Left lung (tissue), 10 donors: ENCODE measurements around the gene PLA2R1. TPM values are rescaled to one million over a fixed set of nuclear protein-coding genes. Genes with fewer than 3 reads are reported as not detected.
"Not testable (repeated sequence)": the region's sequence is repeated elsewhere in the genome, so short reads cannot be mapped to it uniquely, and the experiment has no call there.

ENCODE experiments used
- ATAC-seq: fragments of 200-7000 bp; cut with Tn5 transposase; one replicate; pipeline ENCODE4 v1.9.1; 2020; ENCODE audit warnings: moderate library complexity
- DNase-seq, 4 donors: peaks; one replicate each; pipeline ENCODE4 v3.0.0-alpha.2; 2013 to 2020
- H3K27ac ChIP-seq, 2 donors: fragments of 200-600 bp; sonication (generic) in 1 of 2; one replicate each; pipeline versions ENCODE4 v1.5.0 to v1.8.0; 2020 to 2021
- H3K27me3 ChIP-seq, 2 donors: fragments of 200-600 bp; sonication (generic) in 1 of 2; one replicate each; pipeline versions ENCODE4 v1.5.0 to v1.8.0; 2020 to 2021
- H3K36me3 ChIP-seq, 2 donors: fragments of 200-600 bp; sonication (generic) in 1 of 2; one replicate each; pipeline versions ENCODE4 v1.5.0 to v1.8.0; 2020 to 2021
- H3K4me1 ChIP-seq, 2 donors: fragments of 200-600 bp; one replicate each; pipeline ENCODE4 v1.8.0; 2021
- H3K4me3 ChIP-seq, 2 donors: fragments of 200-600 bp; sonication (generic) in 1 of 2; one replicate each; pipeline versions ENCODE4 v1.5.0 to v1.8.0; 2020 to 2021; ENCODE audit warnings: mild to moderate bottlenecking in 1 of 2
- H3K9me3 ChIP-seq, 2 donors: fragments of 200-600 bp; sonication (generic) in 1 of 2; one replicate each; pipeline versions ENCODE4 v1.5.0 to v1.8.0; 2020 to 2021
- intact Hi-C, 2 donors: fragments of 100-400 bp; cut with DNase I; formaldehyde crosslinking; loops; one replicate each; pipeline versions ENCODE4 v1.11.2 to v1.14.2; 2022
- polyA plus RNA-seq, 6 donors: library from polyadenylated mRNA; unstranded; fragments of 120-200 nt; gene quantifications; one replicate each; pipeline ENCODE4 v1.2.1, GENCODE V29; 2013; ENCODE audit not compliant: insufficient read length in 6 of 6
- total RNA-seq, 2 donors: library from RNA; stranded (reverse); fragmentation: NEBNext Ultra II Directional; extraction: Animal tissue kit (Norgen Biotek cat#: 25700); gene quantifications; one replicate each; pipeline ENCODE4 v1.2.1, GENCODE V29; 2021
- TF ChIP-seq, protein P1 (sequence below), 2 donors: fragments of 200-600 bp; sonication (generic) in 1 of 2; IDR thresholded peaks; one replicate each; pipeline versions ENCODE4 v1.5.0 to v1.8.0; 2021; ENCODE audit warnings: antibody characterized with exemption in 2 of 2
- donor health status: DM: no; HTN: yes; CAD: no.
- donor health status: DM: no; HTN: no; CAD: no.

The PLA2R1 gene
- total and polyA plus RNA-seq, 8 donors, result 4.1 to 7.2 (median 5.5) TPM

DNA sequence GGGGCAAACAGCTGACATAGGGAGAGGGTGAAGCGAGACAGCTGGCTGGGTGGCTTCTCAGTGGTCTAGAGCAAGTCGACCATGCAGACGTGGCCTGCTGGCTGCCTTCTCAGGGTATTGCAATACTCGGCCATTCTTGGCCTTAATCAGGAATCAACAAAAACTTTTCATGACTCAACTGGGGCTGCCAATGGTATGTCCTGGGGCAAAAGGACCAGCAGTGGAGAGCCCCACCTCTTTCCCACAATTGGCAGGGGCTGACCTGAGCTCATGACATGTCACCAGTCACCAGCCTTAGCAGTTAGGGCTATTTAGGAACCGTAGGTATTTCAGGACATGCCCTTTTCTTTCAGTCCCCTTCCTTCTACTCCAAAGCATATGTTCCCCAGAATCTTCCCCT, 19.1 kb downstream of the PLA2R1 start:
- H3K4me3 ChIP-seq, result no peak overlapping the region
- no peaks in the 10 kb centered on the region for H3K4me1 ChIP-seq
- no peaks in the 10 kb centered on the region for H3K9me3 ChIP-seq
- intact Hi-C loops, result no loop called here
- DNase-seq, result no peak
- H3K36me3 ChIP-seq, result no peaks in the 10 kb centered on the region
- TF ChIP-seq, protein P1, sequence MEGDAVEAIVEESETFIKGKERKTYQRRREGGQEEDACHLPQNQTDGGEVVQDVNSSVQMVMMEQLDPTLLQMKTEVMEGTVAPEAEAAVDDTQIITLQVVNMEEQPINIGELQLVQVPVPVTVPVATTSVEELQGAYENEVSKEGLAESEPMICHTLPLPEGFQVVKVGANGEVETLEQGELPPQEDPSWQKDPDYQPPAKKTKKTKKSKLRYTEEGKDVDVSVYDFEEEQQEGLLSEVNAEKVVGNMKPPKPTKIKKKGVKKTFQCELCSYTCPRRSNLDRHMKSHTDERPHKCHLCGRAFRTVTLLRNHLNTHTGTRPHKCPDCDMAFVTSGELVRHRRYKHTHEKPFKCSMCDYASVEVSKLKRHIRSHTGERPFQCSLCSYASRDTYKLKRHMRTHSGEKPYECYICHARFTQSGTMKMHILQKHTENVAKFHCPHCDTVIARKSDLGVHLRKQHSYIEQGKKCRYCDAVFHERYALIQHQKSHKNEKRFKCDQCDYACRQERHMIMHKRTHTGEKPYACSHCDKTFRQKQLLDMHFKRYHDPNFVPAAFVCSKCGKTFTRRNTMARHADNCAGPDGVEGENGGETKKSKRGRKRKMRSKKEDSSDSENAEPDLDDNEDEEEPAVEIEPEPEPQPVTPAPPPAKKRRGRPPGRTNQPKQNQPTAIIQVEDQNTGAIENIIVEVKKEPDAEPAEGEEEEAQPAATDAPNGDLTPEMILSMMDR (IDR thresholded peaks at IDR 0.05), result no peak
- ATAC-seq, result no peak
- H3K27me3 ChIP-seq, result no peaks in the 10 kb centered on the region
- no peak overlapping the region for H3K27ac ChIP-seq

DNA sequence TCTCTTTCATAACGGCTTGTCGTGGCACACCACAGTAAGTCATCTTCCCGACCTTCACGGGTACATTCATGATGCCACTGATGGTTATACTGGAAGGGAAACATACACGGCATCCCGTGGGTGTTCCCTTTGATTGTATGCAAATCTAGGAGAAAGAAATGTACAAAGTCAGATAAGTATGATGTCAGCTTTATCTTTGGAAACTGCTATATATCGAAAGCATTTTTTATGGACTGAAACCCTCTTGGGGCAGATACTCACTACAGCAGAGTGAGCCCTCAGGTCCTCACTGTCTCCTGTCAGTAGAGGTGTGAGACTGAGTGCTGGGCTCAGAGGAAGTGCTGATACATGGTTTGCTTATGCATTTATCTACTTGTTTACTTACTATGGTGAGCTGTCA, 20.4 kb downstream of the PLA2R1 start:
- Histone ChIP-seq H3K27me3 (no peaks in the 10 kb centered on the region), H3K27ac (no peak overlapping the region), H3K4me1 (no peaks in the 10 kb centered on the region), H3K9me3 (no peaks in the 10 kb centered on the region), H3K4me3 (no peak overlapping the region), H3K36me3 (no peaks in the 10 kb centered on the region)
- TF ChIP-seq, protein P1 (IDR thresholded peaks at IDR 0.05), result no peak
- intact Hi-C loops, result no loop called here
- DNase-seq (no peak), ATAC-seq (no peak)

DNA sequence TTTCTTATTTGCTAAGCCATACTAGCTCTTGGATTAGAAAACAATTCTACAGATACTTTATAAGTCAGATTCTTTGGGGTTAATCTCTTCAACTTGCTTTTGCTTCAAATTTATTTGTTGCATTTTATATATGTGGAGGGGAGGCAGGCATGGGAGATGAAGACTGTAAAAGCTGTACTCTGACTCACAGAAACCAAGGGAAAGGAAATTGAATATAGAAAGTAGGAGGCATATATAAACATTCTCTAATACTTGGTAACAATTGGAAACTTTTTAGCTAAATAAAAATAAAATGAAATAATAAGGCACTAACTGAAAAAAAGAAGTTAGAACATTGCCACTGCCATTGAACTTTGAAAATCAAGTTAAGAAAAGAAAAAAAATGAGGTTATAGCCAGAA, 21.3 kb downstream of the PLA2R1 start:
- no peak for ATAC-seq
- H3K27ac ChIP-seq, result no peak overlapping the region
- no peaks in the 10 kb centered on the region for H3K36me3 ChIP-seq
- H3K9me3 ChIP-seq, result no peaks in the 10 kb centered on the region
- H3K27me3 ChIP-seq, result no peaks in the 10 kb centered on the region
- H3K4me3 ChIP-seq, result no peak overlapping the region
- intact Hi-C loops, result no loop called here
- DNase-seq, result no peak
- H3K4me1 ChIP-seq, result no peaks in the 10 kb centered on the region
- TF ChIP-seq, protein P1 (IDR thresholded peaks at IDR 0.05), result no peak

DNA sequence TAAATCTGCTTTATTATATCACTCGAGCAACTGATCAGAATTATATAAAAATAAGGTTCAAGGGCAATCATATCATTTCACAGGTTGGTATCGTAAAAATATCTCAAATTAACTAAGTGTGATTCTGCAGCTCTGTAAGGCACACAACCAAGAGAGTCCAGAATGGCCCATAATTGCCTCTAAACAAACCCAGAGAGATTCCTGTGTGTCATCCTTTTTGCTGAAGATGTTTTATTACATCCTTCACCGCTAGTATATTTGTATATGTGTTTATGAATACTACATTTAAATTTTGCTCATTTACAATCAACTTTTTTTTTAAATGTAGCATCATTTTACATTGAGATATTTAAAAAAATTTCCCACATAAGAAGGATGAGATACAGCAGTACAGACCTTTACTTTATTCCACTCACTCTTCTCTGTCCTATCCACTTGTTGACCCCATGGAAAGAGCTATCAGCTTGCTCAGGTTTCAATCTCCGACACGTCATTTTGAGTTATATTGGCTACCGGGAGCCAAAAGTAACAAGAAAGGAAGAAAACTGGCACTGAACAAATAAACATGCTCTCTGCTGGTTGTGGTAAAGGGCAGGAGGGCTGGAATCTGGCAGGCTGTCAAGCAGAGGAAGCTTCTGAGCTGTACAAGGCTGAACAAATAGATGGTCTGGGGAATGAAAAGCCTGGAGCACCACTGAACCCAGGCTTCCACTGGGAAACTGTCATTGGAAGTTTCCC, 23.1 kb downstream of the PLA2R1 start:
- intact Hi-C loops, result no loop called here
- no peaks in the 10 kb centered on the region for H3K27me3 ChIP-seq
- ATAC-seq (peak; percentile 69), DNase-seq (peak in 2 of 4 donors; percentile 31 to 52)
- H3K27ac ChIP-seq, result no peak overlapping the region
- H3K36me3 ChIP-seq, result no peaks in the 10 kb centered on the region
- TF ChIP-seq, protein P1 (IDR thresholded peaks at IDR 0.05), result no peak
- no peak overlapping the region for H3K4me3 ChIP-seq
- H3K9me3 ChIP-seq, result no peaks in the 10 kb centered on the region
- no peaks in the 10 kb centered on the region for H3K4me1 ChIP-seq

DNA sequence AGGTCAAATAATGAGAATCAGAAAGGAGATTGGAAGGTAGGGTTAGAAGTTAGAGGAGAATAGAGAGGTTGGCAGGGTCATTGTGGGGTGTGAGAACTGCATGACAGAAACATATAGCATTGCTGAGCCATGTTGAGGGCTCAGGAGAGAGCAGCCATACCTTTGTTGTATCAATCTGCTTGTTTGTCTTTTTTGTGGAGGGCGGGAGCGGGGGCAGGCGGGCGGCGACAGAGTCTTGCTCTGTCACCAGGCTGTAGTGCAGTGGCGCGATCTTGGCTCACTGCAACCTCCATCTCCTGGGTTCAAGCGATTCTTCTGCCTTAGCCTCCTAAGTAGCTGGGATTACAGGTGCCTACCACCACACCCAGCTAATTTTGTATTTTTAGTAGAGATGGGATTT, 23.8 kb downstream of the PLA2R1 start:
- intact Hi-C loops, H3K27ac ChIP-seq, H3K27me3 ChIP-seq, DNase-seq, H3K36me3 ChIP-seq, H3K4me3 ChIP-seq, H3K4me1 ChIP-seq, ATAC-seq, H3K9me3 ChIP-seq: not testable (repeated sequence)

DNA sequence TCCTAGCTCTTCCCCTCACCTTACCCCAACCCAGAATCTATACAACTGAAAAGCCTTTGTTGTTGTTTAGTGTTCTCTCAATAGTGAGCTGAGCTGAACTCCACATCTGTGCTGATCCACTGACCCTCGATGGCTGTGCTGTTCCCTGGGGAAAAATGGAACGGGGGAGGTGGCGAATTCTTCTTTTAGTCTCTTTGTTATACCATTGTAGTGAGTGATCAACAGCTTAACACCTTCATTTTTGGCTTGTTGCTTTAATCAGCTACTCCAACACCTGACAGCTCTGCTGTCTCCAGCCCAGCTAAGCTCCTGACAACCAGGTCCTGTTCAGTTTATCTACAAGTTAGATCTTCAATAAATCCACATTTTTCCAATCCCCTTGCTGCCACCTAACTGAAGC, 25.7 kb downstream of the PLA2R1 start:
- Histone ChIP-seq H3K36me3 (no peaks in the 10 kb centered on the region), H3K27ac (no peak overlapping the region), H3K4me3 (no peak overlapping the region), H3K4me1 (no peaks in the 10 kb centered on the region), H3K27me3 (no peaks in the 10 kb centered on the region), H3K9me3 (no peaks in the 10 kb centered on the region)
- TF ChIP-seq, protein P1 (IDR thresholded peaks at IDR 0.05), result no peak
- ATAC-seq (no peak), DNase-seq (no peak)
- intact Hi-C loops, result no loop called here
